HG02840 (cell line): ENCODE measurements around the gene LEAP2.

Experiments
- ATAC-seq: cut with Tn5 transposase; IDR thresholded peaks from one replicate; pipeline ENCODE4 v1.9.1; 2021; ENCODE audit warnings: mild to moderate bottlenecking, moderate library complexity, moderate number of reproducible peaks; ENCODE audit not compliant: unreplicated experiment, low FRiP score

The LEAP2 gene, protein sequence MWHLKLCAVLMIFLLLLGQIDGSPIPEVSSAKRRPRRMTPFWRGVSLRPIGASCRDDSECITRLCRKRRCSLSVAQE

DNA sequence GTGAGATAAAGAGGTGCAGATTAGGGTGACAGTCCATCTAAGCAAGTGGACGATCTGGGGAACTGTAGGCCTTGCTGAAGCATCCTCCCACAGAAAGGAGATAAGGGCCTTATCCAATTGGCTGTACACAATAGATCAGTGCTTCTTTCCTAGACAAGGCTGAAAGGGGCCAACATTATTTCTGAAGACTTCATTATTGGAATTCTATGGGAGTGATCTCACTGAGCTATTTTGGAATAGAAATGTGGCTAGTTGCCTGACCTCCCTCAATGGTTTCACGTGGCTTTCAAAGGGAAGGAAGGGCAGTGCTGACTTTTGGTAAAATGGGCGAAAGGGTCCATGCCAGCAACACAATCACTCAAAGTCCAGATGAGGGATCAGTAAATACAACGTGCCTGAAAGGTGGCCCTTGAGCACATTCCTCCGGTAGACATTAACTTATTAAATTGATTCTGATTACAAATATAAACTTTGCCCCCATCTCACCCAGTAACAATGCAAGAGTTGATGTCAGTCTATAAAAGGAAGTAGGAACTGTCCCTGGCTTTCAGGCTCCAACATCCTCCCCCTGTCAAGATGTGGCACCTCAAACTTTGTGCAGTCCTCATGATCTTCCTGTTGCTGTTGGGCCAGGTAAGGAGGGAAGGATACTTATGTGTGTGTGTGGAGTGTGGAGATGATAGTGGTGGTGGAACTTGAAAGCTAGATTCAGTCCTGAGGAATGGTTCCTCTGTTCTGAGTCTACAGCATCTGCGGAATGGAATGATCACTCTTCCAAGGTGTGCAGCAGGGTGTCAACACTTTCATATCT, at the start of gene LEAP2:
Gene LEAP2, plus strand, starts transcription at position 550 of the 811 bp plus-strand sequence. Its CDS starts 27 bp downstream, at position 577.
- no peak for ATAC-seq

DNA sequence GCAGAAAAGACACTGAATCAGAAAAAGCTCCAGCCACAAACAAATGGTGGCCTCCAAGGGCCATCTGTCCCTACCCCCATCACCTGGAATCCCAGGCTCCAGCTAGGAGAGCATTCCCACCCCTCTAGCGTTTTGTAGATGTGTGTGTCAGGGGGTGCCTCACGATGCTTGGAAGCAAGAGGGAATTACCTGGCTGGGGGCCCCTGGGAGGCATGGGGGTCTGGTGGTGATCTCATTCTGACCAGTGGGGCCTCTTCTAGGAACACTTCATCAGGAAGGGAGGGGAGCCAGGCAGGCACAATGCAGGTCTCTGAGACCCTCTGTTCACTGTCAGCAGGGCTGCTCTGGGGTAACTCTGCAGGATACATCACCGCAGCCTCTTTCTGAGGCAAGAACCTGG, 49.0 kb upstream of the LEAP2 start:
- no peak for ATAC-seq

DNA sequence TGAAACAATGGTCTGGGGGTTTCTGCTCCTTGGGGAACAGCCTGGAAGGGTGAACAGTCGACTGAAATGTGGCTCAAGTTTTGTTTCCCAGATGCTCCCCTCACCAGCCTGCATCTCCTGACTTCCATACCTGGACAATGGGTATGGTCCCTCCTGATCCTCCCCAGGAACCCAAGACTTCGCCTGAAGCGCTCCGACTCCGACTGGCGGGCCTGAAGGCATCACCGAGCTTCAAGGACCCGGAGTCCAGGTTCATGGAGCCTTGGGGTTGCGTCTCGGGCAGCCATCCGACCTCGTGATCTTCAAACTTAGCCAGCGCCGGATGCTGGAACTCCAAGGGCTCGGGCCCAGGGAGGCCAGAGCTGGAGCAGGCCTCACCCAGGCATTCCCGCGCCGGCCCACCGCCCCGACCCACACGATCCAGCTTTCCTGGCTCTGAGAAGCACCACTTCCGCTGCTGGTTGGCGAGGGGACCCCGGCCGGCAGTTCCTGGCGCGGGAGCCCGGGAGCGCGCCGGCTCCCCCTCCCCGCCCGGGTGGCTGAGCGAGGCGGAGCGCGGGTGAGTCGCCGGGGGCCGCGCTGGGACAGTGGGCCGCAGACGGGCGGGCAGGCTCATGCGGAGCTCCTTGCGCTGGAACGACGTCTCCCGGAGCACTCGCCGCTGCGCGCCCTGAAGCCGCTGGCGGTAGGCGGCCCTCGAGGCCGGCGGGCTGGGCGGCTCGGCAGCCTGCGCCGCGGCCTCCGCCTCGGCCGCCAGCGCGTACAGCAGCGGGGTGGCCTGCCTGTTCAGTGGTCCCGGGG, 48.2 kb upstream of the LEAP2 start:
- no peak for ATAC-seq

DNA sequence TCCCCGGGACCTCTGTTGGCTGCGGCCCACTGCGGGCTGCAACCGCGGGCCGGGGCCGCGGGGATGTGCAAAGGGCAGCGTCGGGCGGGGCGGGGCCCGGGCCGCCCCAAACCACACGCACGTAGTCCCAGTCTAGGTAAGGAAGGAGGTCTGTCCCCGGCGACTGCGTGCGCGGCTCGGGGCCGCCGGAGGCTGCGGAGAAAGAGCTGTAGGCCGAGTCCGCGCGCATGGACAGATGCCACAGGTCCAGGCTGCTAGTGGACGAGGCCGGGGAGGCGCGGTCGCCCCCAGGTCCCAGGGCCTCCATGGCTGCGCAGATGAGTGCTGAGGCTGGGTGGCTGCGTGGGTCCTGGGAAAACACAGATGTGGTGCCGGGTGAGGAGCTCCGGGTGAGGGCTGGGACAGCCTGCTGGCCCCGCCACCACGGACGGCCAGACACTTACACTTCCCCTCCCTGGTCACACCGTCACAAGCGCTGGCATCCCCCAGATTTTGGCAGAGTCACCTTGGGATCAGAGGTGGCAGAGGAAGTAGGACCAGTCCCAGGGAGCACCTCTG, 47.6 kb upstream of the LEAP2 start:
- no peak for ATAC-seq

DNA sequence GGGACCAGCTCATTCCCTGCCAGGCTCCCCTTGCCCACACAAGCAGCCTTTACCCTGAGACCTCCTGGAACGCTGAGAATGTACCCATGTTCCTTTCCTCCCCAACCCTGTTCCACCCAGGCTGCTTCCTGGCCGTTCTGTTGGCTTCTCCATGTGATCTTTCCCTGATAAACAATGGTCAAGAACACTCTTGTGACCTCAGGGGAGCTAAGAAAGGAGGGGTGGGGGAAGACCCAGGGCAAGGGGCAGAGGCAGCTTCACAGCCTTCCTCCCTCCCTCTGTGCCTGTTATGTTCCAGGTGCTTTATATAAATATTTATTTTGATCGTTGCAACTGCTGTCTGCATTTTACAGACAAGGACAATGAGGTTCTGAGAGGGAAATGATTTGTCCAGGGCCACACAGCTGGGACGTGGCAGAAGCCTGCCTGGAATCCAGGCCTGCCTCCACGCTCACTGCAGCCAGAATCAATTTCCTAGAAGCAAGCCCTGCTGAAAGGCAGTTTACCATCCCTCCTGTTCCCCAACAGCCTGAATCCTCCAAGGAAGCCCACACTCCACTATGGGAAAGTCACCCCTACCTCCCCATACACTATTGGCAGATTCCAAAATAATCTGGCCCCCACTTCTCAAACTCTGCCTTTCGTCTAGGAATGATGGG, 46.9 kb upstream of the LEAP2 start:
- ATAC-seq, result no peak

DNA sequence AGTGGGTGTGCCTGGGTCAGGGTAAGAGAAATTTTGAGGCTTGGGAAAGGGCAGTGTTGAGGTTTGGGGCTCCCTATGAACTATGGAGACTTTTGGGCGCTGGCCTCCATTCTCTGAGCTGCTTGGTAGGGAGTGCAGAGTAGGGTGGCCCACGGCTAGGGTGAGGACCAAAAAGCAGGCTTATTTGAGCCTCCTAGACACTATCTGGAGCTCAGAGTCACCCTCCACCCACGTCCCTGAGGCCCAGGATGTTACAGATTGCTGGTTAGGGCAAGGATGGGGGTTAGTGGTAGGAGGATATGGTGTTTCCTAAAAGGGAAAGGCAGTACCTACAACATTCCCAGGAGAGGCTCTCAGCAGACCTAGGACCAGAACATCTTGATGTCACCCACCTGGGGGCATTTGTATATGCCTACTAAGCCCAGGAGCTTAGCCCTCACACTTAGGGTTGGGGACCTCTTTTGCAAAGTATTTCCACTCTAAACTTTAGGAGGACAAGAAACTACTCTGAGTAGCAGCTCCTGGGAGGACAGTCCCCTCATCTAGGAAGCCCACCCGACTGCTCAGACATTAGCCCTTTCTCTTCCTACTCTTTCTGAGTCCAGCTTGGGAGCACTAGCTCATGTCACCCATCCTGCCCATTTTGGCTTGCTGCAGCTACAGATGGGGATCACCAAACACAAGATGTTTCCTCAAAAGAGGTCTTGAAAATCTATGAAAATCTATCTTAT, 45.4 kb upstream of the LEAP2 start:
- no peak for ATAC-seq

DNA sequence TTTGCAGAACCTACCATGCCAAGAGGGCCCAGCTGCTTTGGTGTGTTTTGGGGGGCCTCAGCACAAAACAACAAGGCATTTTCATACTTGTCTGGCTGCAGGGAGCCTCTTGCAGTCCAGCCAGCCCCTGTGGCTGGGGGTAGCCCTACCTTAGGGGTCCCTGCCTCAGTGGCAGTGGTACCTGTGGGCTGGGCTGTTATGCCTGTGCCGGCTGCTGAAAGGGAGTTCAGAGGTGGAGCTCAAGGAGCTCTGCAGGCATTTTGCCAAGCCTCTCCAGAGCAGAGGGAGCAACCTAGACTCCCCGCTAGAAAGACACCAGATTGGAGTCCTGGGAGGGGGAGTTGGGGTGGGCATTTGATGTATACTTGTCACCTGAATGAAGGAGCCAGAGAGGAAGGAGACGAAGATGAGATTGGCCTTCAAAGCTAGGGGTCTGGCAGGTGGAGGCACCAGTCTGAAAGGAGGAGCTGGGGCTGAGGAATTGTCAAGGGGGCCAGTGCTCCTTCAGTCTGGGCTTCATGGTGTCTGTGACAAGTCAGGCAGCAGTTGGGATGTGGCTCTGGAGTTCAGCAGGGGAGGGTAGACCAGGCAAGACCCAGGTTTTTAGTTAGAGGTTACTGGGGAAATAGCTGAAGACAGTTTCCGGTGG, 44.5 kb upstream of the LEAP2 start:
- ATAC-seq, result no peak

DNA sequence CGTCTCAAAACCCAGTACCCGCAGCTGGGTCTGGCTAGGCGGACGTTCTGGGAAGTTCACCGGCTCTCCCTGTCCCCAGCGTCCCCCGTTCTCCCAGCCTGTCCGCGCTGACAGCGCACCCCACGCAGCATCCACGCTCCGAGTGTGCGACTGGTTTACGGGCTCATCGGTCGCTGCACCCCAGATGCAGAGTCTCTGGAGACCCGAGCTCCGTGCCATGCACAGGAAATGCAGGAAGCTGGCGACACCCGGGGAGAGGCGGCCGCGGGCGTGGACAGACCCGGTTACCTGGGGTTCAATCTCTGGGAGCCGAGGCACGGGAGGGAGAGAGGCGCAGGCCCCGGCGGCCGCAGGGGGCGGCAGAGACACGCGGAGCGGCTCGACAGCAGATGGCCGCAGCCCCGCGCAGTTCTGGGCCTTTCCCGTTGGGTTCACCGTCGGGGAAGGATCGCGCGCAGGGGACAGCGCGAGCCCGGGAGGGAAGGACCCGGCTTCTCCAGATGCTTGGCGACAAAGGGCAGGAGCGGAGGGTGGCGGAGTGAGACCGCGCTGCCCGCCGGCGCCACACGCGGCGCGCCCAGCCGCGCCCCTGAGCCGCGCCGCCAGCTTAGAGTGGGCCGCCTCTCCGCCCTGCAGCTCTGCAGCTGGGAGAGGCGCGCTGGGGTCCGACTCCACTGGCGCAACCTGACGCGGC, 43.6 kb upstream of the LEAP2 start:
- ATAC-seq, result peak; percentile 69

DNA sequence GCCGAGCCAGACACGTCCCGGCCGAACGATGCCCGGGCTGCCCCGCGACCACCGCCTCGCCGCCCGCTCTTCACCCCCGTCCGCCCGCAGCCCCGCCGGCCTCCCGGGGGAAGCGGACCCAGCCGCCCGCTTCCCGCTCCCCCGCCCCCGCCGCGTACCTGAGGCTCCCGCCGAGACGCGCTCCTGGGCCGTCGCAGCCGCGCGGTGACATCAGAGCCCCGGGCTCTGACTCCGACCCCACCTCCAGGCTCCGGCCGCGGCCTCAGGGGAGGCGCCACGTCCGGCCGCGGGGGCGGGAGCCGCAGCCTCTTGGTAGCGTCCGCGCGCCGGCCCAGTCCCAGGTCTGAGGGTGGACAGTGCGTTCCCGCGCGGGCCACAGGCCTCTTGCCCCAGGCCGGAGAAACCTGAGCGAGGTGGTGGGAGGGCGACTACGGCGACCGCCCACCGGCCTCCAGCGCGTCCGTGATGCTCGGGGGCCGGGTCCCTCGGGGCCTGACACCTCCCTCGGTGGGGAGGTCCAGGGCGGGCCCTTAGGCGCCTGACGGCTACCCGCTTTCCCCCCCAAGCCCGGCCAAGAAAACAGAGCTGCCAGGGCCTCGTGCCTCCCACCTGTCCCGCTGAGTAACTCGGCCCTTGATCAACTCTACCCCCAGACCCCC, 42.9 kb upstream of the LEAP2 start, which contains the start of gene SHROOM1:
Gene SHROOM1, minus strand, starts transcription at position 212 of the 659 bp plus-strand sequence. CDS start 4,507 bp downstream, outside the sequence.
- ATAC-seq, result peak; percentile 47

DNA sequence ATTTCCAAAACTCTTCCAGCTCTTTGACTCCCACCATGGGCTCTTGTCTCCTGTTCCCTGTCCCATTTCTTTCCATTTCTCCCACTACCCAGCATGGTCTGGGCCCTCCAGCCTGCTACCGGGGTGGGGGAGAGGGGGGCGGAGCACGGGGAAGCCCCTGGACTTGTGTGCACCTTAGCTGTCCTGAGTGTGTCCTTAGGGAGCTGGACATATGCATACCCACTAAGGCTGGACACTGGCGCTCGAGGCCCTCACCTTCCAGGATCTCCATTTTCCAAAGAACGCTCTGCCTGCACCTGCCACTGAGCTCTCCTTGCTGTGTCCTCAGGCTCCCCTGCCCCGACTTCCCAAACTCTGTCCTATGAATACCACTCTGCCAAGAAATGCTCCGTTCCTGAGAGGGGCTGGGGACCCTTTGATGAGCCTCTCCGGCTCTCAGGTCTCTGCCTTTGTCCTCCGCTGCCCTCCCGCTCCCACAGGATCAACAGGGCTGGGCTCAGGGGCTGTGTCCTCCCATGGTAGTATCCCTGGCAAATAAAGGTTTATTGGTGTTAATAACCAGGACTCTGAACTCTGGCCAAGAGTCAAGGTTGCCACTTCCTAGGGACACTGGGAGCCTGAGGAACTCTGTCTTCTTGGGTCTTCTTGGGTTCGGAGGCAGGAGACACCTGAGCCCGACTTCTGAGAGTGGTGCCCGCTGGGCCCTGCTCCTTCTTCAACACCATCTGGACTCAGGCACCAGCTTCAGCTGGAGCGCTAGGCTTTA, 42.2 kb upstream of the LEAP2 start:
- ATAC-seq, result no peak

DNA sequence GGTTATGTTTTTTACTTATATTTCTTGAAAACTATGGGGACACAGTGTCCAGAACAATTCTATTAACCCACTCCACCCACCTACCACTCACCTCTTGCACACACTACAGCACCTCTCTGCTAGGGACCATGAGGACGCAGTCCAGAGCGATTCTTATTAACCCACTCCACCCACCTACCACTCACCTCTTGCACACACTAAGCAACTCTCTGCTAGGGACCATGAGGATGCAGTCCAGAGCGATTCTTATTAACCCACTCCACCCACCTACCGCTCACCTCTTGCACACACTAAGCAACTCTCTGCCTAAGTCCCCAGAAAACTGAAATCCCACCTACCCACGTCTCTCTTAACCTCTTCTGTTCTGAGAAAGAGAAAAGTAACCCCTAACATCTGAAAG, 40.9 kb upstream of the LEAP2 start:
- ATAC-seq, result no peak

DNA sequence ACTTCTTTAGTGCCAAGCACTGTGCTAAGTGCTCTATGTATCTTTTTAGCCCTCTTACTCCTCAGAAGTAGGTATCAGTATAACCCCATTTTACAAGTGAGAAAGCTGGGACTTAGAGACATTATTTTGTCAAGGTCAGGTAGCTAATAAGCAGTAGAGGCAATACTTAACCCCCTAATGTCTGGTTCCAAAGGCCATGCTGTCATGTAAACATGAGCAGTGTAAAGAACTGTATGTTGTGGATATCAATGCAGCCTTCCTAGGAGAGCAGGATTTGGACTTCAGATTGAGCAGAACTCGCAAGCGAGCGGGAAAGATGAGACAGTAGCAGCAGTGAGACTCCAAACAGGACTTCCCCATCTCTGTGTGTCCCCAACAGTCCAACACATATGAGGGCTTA, 39.4 kb upstream of the LEAP2 start:
- no peak for ATAC-seq

DNA sequence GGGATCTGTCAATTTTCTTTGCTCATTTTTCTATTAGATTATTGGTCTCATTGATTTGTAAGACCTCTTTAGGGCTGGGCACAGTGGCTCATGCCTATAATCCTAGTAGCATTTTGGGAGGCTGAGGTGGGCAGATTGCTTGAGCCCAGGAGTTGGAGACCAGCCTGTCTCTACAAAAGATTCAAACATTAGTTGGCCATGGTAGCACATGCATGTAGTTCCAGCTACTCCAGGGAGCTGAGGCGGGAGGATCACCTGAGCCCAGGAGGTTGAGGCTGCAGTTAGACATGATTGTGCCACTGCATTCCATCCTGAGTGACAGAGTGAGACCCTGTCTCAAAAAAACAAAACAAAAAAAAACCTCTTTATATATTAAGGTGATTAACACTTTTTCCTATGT, 36.6 kb upstream of the LEAP2 start:
- no peak for ATAC-seq

DNA sequence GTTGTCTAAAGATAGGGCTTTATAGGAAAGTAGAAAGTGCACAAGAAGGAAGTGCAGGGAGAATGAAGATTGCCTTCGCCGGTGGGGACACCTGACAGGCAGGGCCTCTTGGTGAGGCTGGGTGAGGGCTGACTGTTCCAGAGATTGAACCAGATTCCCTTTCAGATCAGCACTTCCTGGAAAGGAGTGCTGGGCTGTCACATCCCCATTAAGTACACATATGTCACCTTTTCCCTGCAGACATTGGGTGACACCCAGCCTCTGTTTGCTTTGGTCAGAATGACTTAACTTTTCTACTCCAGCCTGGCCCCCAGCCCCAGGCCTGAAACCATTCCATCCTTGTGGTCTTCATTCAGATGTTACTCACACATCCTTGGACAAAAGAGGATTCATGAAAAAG, 35.6 kb upstream of the LEAP2 start:
- ATAC-seq, result no peak

DNA sequence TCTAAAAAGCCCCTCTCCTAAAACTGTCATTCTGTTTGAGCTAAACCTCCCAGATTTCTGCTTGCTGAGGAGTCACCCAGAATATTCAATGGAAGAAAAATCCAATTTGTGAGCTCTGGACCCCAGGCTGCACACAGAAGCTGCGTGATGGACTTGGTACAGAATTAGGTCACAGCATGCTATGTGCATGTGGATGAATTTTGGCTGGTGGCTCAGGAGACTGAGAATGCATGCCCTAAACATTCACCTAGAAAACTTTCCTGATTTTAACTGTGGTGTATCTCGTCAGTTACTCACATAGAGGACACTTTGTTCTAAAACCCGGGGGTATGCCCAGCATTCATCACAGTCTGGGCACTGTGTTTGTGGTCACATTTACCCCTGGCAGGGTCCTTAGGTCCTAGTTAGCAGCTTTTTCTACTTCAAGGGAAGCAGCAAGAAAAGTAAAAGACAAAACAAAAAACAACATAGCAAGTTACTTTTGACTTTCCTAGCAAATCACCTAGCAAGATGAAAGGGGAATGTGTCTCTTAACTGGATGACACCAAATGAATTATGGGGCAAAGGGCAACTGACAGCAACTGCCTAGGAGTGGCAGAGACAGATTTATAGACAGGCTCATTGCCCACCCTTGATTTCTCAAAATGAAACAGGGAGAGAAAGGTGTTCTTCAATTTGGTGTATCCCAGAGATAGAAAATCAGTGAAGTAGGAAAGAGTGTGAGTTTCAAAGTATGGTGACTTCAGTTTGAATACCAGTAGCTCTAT, 34.8 kb upstream of the LEAP2 start:
- ATAC-seq, result no peak

DNA sequence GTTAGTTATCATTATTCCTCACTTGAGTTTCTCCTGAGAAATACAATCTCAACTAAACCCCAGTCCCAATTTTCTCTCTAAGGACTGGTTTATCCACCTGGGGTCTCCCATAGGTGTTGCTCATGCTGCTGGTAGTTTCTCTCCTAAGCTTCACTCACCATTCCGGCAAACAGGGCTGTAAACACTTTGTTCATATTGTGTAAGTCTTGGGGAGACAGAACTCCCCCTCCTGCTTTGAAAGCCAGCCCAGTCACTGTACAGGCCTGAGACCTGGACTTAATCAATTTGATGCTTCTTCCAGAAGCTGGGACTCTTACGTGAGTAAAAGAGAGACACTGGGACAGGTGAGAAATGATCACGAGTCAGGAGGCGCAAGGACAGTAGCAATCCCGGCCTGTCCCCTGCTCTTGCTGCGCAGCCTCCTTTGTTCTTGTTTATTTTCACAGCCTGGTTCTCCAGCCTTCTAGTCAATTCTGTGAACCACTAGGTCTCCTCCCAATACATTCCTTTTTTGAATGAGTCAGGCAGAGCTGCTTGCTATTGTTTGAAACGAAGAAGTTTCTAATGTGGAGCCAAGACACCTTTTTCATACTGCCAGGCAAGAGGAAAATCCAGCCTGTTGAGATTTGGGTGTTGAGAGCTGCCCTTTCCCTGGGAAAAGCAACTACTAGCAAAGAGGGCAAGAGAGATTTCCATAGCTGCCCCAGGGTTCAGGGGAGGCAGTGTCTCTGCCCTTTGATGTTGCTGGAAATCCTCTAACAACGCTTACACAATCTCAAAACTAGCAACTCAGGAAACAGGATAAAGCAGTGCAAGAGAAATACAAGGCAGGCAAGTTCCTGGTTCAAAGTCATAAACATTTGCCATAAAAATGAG, 33.8 kb upstream of the LEAP2 start:
- ATAC-seq, result no peak
